GM18870 (cell line): ENCODE data around the gene S100A1.
"Not testable (repeated sequence)": the region's sequence is repeated elsewhere in the genome, so short reads cannot be mapped to it uniquely, and the experiment has no call there.

Source experiments
- ATAC-seq: cut with Tn5 transposase; IDR thresholded peaks from one replicate; pipeline ENCODE4 v1.9.1; 2021; ENCODE audit warnings: moderate library complexity; ENCODE audit not compliant: unreplicated experiment

S100A1 gene

DNA sequence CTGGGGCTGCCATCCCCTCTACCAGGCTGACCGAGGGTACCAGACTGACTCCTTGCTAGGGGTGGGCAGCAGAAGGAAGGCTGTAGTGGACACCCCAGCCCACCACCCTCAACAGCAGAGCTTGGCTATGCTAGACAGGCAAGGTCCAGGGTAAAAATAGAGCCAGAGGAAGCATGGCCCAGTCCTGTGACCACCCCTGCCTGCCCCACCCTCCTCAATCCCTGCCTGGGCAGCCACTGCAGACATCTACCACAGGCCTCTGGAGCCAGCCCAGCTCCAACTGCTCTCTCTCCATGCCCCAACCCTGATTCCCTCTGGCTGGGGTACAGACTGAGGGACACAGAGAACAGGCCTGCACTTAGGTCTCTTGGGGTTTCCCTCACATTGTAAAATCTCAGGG, 1.7 kb downstream of the S100A1 start:
- ATAC-seq: no peak

- no peak for ATAC-seq
These were observed 2.1 kb downstream of the S100A1 start for GRCh38 chr1:153630384-153630783.

DNA sequence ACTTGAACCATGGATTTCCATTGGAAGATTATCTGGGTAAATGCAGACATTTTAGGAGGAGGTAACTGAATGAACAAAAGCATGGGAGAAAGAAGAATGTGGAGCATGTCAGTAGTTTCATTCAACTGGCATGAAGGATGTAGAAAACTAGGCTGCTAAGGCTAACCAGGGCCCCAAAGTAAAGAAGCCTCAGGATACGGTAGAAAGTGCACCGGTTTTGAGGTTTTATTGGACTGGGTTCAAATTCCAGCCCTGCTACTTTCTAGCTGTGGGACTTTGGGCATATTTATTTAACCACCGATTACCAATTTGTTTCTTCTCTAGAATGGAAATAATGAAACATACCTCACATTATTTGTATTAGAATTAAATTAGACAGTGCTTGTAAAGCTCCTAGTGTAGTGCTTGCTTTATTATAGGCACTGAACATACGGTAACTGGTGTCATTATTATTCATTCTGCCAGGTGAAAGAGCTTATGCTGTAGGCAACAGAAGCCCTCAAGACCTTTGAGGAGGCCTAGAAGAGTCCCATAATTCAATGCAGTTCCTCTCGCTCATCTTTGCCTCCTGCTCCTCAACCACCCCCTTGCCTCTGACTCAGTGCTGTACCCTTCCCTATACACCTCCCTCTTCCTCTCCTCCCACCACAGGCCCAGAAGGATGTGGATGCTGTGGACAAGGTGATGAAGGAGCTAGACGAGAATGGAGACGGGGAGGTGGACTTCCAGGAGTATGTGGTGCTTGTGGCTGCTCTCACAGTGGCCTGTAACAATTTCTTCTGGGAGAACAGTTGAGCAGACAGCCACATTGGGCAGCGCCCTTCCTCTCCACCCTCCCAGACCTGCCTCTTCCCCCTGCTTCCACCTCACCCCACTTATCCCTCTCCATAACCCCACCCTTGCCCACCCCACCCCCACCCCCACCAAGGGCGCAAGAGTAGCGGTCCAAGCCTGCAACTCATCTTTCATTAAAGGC, 3.1 kb downstream of the S100A1 start:
- ATAC-seq: no peak

DNA sequence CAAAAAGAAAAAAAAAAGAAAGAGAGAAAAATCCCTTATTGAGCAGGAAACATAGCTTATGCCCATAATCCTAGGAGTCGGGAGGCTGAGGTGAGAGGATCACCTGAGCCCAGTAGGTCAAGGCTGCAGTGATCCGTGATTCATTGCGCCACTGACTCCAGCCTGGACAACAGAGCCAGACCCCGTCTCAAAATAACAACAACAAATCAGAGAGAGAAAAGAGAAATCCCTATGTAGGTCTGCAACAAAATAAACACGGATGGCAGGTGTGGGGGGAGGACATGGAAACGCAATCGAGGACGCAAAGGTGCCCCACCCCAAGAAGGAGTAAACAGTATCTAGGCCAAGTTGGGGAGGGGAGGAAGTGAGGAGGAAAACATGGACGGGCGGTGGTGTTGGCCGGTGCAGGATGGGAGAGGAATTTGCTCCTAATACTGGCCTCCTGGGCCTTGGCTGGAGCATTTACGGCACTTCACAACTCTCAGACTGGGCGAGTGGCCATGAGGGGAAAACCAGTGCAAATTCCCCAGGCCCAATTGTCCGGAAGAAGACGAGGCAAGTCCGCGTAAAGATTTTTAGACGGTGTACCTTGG, 5.0 kb downstream of the S100A1 start:
- ATAC-seq: no peak

- ATAC-seq: peak; percentile 86
These were observed 5.8 kb downstream of the S100A1 start, which contains the start of gene CHTOP for GRCh38 chr1:153633754-153634665. TSS of gene CHTOP (plus strand) at chr1:153634066. CDS start at chr1:153636589, 2,523 bp downstream.

DNA sequence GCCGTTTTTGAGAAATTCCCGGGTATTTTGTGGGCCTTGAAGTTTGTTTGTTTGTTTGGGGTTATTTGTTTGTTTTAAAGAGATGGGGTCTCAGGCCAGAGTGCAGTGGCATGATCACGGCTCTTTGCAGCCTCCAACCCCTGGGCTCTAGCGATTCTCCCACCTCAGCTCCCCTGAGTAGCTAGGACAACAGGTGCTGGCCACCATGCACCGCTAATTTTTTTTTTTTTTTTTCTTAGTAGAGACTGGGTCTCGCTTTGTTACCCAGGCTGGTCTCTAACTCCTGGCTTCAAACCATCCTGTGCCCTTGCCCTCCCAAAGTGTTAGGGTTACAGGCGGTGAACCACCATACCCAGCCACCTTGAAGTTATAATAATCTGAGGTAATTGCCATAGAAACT, 7.6 kb downstream of the S100A1 start:
- ATAC-seq: no peak

DNA sequence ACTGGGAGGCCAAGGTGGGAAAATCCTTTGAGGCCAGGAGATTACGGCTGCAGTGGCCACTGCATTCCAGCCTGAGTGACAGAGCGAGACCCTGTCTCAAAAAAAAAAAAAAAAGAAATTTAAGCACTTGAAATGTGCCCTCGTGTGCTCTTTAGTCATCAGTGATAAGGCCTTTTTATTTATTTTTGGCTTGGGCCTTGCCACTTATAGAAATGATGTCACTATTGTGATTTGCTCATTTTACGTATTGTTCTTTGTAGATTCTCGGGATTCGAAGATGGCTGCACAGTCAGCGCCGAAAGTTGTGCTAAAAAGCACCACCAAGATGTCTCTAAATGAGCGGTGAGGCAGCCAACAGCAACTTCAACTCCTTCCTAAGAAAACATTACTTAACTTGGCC, 8.1 kb downstream of the S100A1 start:
- no peak for ATAC-seq

DNA sequence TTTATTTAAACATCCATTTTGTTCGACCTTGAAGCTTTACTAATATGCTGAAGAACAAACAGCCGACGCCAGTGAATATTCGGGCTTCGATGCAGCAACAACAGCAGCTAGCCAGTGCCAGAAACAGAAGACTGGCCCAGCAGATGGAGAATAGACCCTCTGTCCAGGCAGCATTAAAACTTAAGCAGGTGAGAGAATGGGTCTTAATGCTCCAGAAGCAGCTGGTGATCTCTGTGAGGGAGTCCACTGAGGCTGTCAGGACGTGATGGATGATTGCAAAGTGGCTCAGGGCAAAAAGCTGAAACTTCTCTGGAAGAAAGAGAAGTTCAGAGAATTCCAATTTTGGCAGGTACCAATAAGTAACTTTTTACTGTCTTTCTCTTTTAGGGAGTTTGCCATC, 10.0 kb downstream of the S100A1 start:
- no peak for ATAC-seq

- no peak for ATAC-seq
These were observed 11.0 kb downstream of the S100A1 start for GRCh38 chr1:153639280-153639679.

DNA sequence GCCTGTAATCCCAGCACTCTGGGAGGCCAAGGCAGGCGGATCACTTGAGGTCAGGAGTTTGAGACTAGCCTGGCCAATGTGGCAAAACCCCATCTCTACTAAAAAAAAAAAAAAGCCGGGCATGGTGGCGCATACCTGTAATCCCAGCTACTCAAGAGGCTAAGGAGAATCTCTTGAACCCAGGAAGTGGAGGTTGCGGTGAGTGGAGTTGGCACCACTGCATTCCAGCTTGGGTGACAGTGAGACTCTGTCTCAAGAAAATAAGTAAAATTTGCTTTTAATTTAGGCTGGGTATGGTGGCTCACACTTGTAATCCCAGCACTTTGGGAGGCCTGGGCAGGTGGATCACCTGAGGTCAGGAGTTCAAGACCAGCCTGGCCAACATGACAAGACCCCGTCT, 12.0 kb downstream of the S100A1 start:
- not testable (repeated sequence) for ATAC-seq

DNA sequence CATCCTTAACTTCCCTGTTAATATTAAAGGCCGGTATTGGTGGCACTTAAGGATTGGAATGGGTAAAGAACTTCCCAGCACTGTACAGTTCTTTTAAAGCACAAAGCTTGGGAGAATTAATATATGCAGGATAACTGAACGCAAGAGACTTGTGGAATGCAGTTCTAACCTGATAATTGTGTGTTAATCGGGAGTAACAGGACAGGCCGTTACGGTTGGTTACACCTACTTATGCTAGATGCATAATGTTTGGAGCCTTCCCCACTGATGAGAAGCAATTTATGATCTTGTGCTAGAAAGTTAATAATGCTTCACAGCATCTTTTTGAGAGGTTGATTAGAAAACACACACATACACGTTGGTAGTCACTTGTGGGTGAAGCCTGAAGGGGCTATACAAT, 12.6 kb downstream of the S100A1 start:
- no peak for ATAC-seq

DNA sequence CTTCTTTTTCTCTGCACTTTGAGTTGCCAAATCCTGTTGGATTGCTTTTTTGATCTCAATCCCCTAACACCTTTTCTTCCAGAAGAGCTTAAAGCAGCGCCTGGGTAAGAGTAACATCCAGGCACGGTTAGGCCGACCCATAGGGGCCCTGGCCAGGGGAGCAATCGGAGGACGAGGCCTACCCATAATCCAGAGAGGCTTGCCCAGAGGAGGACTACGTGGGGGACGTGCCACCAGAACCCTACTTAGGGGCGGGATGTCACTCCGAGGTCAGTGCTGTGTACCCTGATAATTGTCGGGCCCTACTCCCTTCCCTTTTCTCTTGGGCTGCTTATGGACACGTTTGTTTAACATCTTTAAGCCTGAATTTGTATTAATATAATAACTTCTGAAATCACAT, 13.9 kb downstream of the S100A1 start:
- ATAC-seq: no peak

DNA sequence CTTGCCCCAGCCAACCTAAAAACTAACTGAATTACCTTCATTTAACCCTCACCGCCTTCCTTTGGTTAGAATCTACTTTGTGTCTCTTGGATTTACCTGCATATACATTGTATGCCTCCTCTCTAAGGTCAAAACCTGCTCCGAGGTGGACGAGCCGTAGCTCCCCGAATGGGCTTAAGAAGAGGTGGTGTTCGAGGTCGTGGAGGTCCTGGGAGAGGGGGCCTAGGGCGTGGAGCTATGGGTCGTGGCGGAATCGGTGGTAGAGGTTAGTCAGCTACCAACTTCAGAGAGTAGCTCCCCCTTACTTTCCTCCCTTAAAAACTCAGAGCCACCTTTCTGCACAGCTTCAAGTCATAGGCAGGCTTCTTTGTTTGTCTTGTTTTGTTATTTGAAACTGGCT, 14.9 kb downstream of the S100A1 start:
- no peak for ATAC-seq

DNA sequence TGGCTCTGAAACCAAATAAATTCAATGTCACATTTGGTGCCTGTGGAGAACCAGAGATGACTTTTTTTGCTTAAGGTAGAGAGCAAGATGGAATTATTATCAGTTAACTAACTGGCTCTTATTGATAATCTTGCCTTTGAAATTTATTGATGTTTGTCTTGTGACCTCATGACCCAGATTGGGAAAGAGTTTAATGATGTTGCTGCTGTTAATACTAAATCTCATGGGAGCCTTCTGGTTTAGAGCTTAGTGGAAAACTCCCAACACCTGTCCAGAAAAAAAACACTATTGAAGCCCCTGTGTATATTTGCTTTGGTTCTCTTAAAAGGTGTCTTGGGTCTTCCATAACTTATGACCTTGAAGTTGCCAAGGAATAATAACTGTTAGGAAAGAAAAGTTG, 15.6 kb downstream of the S100A1 start:
- no peak for ATAC-seq

- ATAC-seq: no peak
These were observed 18.6 kb downstream of the S100A1 start for GRCh38 chr1:153646672-153647345.

GRCh38 chr1:153647346-153647714, 19.1 kb downstream of the S100A1 start:
- no peak for ATAC-seq

DNA sequence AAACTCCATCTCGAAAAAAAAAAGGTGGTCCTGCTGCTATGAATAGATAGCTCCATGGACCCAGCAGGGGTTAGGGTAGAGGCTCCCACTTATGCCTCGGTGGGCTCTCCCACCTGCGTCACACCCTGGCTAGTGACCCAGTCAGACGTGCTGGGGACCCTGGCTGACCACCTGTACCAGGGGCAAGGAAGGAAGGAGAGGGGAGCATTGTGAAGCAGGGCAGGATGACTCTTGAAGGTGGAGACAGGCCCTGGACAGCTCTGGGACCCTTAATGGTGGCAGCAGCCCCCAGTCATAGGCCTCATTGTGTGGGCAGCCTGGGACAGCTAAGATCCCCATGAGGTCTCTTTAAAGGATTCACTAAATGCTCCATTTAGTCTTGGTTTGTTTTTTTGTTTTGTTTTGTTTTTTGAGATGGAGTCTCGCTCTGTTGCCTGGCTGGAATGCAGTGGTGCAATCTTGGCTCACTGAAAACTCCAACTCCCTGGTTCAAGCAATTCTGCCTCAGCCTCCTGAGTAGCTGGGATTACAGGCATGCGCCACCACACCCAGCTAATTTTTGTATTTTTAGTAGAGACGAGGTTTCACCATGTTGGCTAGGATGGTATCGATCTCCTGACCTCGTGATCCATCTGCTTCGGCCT, 19.9 kb downstream of the S100A1 start:
- no peak for ATAC-seq

DNA sequence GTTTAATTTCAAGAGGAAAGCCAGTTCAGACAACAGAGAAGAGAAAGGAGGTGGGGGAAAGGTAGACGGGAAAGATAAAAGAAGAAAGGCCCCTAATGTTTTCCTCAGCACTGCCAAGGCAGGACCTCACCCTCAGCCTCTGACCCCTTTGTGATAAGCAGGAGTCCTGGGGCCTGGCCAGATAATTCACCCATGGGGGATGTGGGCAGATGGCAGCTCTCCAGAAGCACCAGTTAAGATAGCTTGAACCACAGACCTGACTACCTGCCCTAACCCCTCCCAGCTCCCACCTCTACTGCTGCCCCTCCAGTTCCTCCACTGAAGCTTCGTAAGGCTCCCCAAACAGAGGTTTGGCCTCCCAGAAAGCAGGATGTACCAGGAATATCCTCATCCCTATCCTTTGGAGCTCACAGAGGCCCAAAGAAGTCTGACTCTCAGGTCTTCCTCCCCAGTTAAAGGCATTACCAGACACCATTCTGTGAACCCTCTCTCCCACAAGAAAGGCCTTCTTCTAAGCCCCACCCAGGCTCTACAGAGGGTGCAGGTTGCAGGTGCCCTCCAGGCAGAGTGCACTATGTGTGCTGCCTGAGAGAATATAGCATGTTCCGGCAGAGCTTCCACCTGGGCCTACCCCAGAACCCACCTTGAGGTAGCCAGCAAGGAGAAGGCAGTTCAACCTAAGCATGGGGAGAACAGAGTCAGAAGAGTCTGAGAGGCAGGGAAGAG, 21.1 kb downstream of the S100A1 start:
- ATAC-seq: no peak

- no peak for ATAC-seq
These were observed 21.6 kb downstream of the S100A1 start for GRCh38 chr1:153649863-153650235.

DNA sequence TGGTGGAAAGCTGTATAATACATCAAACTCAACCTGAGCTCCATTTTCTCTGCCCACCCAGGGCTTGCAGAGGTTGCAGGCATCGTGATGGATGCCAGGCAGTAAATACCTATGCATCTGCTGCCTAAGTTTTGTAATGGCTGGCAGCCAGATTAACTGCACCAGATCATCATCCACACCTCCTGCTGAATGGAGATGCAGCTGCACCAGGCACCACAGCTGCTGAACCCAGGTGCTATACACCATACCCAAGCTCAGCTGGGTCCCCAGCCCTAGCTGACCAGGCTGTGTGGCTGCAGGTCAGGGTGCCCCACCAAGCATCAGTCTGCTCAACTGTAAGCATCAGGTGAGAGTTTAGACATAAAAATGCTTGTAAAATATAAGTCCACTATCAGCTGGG, 23.5 kb downstream of the S100A1 start:
- no peak for ATAC-seq
